ENCODE data around the gene ESM1.

- TF ChIP-seq CTCF (conservative IDR thresholded peaks at IDR 0.05; ENCODE audit: low read length) (no peak), EZH2phosphoT487 (IDR thresholded peaks at IDR 0.05; ENCODE audit: borderline replicate concordance) (no peak)
Observed at GRCh38 chr5:54981928-54982327, 3.5 kb downstream of the ESM1 start.

Data from Loucy (cell line).